IMR-90 (cell line): ENCODE measurements around the gene FGF9. TPM values are rescaled to one million over a fixed set of nuclear protein-coding genes. Genes with fewer than 3 reads are reported as not detected.
A peak's percentile ranks its signal among the peaks of the same experiment; 100 is the strongest.

Source experiments
- ATAC-seq: fragments of 200-7000 bp; cut with Tn5 transposase; 2 replicates; pipeline ENCODE4 v1.9.1; 2020; ENCODE audit warnings: low read depth, mild to moderate bottlenecking, moderate library complexity
- Bru-seq: library from RNA; stranded (reverse); fragments of 400-500 nt; gene quantifications from one replicate; lab custom pipeline; 2021; lab: Mats Ljungman, UMichigan
- BruChase-seq, 2 experiments: library from RNA; stranded (reverse); fragments of 400-500 nt; gene quantifications; one replicate each; lab custom pipeline; 2021; lab: Mats Ljungman, UMichigan
- BruUV-seq: library from RNA; stranded (reverse); fragments of 400-500 nt; replicated peaks from 2 replicates; lab custom pipeline; 2021; lab: Mats Ljungman, UMichigan
- CTCF ChIA-PET: fragments of 300-600 bp; formaldehyde crosslinking; extraction: SDS; loops from one replicate; lab custom pipeline; 2021; ENCODE audit warnings: antibody characterized with exemption; lab: Yijun Ruan, JAX
- POLR2A ChIA-PET: fragments of 300-600 bp; sonication (Branson Sonifier 250); formaldehyde crosslinking; loops from one replicate; lab custom pipeline; 2022; ENCODE audit warnings: antibody characterized with exemption; ENCODE audit not compliant: unreplicated experiment; lab: Charles Lee
- DNase-seq: peaks from one replicate; pipeline ENCODE4 v3.0.0; 2013
- H2AFZ ChIP-seq: replicated peaks from 2 replicates; pipeline ENCODE3; 2013; ENCODE audit warnings: low read length, mild to moderate bottlenecking; ENCODE audit not compliant: poor library complexity
- H2AK5ac ChIP-seq: 2 replicates; pipeline ENCODE4 v1.6.1; 2013; ENCODE audit warnings: low read depth, low read length, inconsistent platforms
- H2AK9ac ChIP-seq: replicated peaks from 2 replicates; pipeline ENCODE3; 2013; ENCODE audit warnings: mild to moderate bottlenecking, low read depth, low read length, moderate library complexity; ENCODE audit not compliant: poor library complexity
- H2BK120ac ChIP-seq: 2 replicates; pipeline ENCODE4 v1.6.1; 2013; ENCODE audit warnings: low read depth, low read length, inconsistent platforms
- H2BK15ac ChIP-seq: 3 replicates; pipeline ENCODE4 v1.6.1; 2013; ENCODE audit warnings: low read depth, low read length, inconsistent platforms
- H2BK20ac ChIP-seq: 2 replicates; pipeline ENCODE4 v1.6.1; 2013; ENCODE audit warnings: low read depth, mild to moderate bottlenecking, inconsistent platforms, low read length, moderate library complexity
- H2BK5ac ChIP-seq: 2 replicates; pipeline ENCODE4 v1.6.1; 2013; ENCODE audit warnings: mild to moderate bottlenecking, low read depth, low read length, inconsistent platforms; ENCODE audit not compliant: poor library complexity, severe bottlenecking
- H3K14ac ChIP-seq: replicated peaks from 2 replicates; pipeline ENCODE4 v1.6.1; 2013; ENCODE audit warnings: low read depth, low read length, inconsistent platforms
- H3K18ac ChIP-seq: 2 replicates; pipeline ENCODE4 v1.6.1; 2013; ENCODE audit warnings: low read depth, low read length, control low read depth
- H3K23ac ChIP-seq: 2 replicates; pipeline ENCODE4 v1.6.1; 2013; ENCODE audit warnings: low read depth, low read length, inconsistent platforms
- H3K27ac ChIP-seq: 2 replicates; pipeline ENCODE4 v1.5.1; 2013; ENCODE audit warnings: mild to moderate bottlenecking, control low read depth, low read length; ENCODE audit not compliant: insufficient read depth
- H3K27me3 ChIP-seq: 2 replicates; pipeline ENCODE4 v1.6.1; 2013; ENCODE audit warnings: low read length; ENCODE audit not compliant: control insufficient read depth, insufficient read depth
- H3K36me3 ChIP-seq: 2 replicates; pipeline ENCODE4 v1.6.1; 2013; ENCODE audit warnings: low read length, mixed read lengths; ENCODE audit not compliant: control insufficient read depth, insufficient read depth
- H3K4ac ChIP-seq: 2 replicates; pipeline ENCODE4 v1.6.1; 2013; ENCODE audit warnings: low read depth, low read length, inconsistent platforms
- H3K4me1 ChIP-seq: 2 replicates; pipeline ENCODE4 v1.6.1; 2013; ENCODE audit warnings: low read length, mixed read lengths; ENCODE audit not compliant: control insufficient read depth, insufficient read depth
- H3K4me2 ChIP-seq: 2 replicates; pipeline ENCODE4 v1.6.1; 2013; ENCODE audit warnings: low read depth, mild to moderate bottlenecking, control low read depth, low read length, moderate library complexity
- H3K4me3 ChIP-seq: 2 replicates; pipeline ENCODE4 v1.5.1; 2013; ENCODE audit warnings: low read depth, mild to moderate bottlenecking, control low read depth, low read length, moderate library complexity; ENCODE audit not compliant: insufficient read depth
- H3K56ac ChIP-seq: 2 replicates; pipeline ENCODE4 v1.6.1; 2013; ENCODE audit warnings: low read length, inconsistent platforms; ENCODE audit not compliant: insufficient read depth; ENCODE audit errors: extremely low read depth
- H3K79me1 ChIP-seq, 2 experiments: 2 replicates each; pipeline ENCODE4 v1.6.1; 2013; ENCODE audit warnings: low read length in 2 of 2, inconsistent platforms in 1 of 2, low read depth in 1 of 2
- H3K9ac ChIP-seq: 2 replicates; pipeline ENCODE4 v1.6.1; 2013; ENCODE audit warnings: low read depth, low read length, control low read depth
- H3K9me1 ChIP-seq: 2 replicates; pipeline ENCODE4 v1.6.1; 2013; ENCODE audit warnings: low read length, inconsistent platforms; ENCODE audit not compliant: insufficient read depth
- H3K9me3 ChIP-seq: 2 replicates; pipeline ENCODE4 v1.6.1; 2013; ENCODE audit warnings: low read length; ENCODE audit not compliant: control insufficient read depth, insufficient read depth
- H4K20me1 ChIP-seq: 2 replicates; pipeline ENCODE4 v1.6.1; 2013; ENCODE audit warnings: low read length, inconsistent platforms; ENCODE audit not compliant: insufficient read depth
- H4K5ac ChIP-seq: 2 replicates; pipeline ENCODE4 v1.6.1; 2013; ENCODE audit warnings: mild to moderate bottlenecking, low read depth, low read length, control low read depth
- H4K8ac ChIP-seq, 2 experiments: 2 replicates each; pipeline ENCODE4 v1.6.1; 2013; ENCODE audit warnings: low read depth in 2 of 2, low read length in 2 of 2, control low read depth in 1 of 2, inconsistent platforms in 1 of 2
- H4K91ac ChIP-seq: 2 replicates; pipeline ENCODE4 v1.6.1; 2013; ENCODE audit warnings: low read depth, low read length, inconsistent platforms; ENCODE audit not compliant: insufficient read depth
- BHLHE40 ChIP-seq: fragments of 150-350 bp; IDR thresholded peaks from 2 replicates; pipeline ENCODE4 v1.6.1; 2016; ENCODE audit warnings: mild to moderate bottlenecking, low read depth, low read length
- CEBPB ChIP-seq: IDR thresholded peaks from 2 replicates; pipeline ENCODE4 v1.6.1; 2012; ENCODE audit warnings: low read depth, low read length, improper control_type of control experiment
- CHD1 ChIP-seq: IDR thresholded peaks from 2 replicates; pipeline ENCODE4 v1.6.1; 2012; ENCODE audit warnings: low read depth, low read length, improper control_type of control experiment
- CTCF ChIP-seq: conservative IDR thresholded peaks from 2 replicates; pipeline ENCODE4 v1.5.1; 2012; ENCODE audit warnings: mild to moderate bottlenecking, low read depth, low read length, improper control_type of control experiment
- MAZ ChIP-seq: IDR thresholded peaks from 2 replicates; pipeline ENCODE4 v1.6.1; 2012; ENCODE audit warnings: low read depth, mild to moderate bottlenecking, low read length, improper control_type of control experiment, moderate library complexity, borderline replicate concordance
- RCOR1 ChIP-seq: IDR thresholded peaks from 2 replicates; pipeline ENCODE4 v1.6.1; 2012; ENCODE audit warnings: mild to moderate bottlenecking, low read length, improper control_type of control experiment; ENCODE audit not compliant: insufficient replicate concordance
- WGBS, 2 experiments: methylation state at CpG; one replicate each; pipeline versions ENCODE4 v1.1.5 to v1.1.7; 2013; ENCODE audit warnings: missing lambda C conversion rate in 2 of 2; ENCODE audit not compliant: insufficient read length in 1 of 2; ENCODE audit errors: extremely low coverage in 2 of 2; 5-methylcytosine and 5-hydroxymethylcytosine counted together
- dilution Hi-C: fragments of 300-500 bp; cut with HindIII; formaldehyde crosslinking; loops from one replicate; pipeline ENCODE4 v1.14.3; 2018; ENCODE audit warnings: low sequenced_read_pairs; ENCODE audit not compliant: unreplicated experiment
- in situ Hi-C: fragments of 300-500 bp; cut with MboI; formaldehyde crosslinking; loops from 3 replicates; pipeline ENCODE4 v1.14.3; 2019; ENCODE audit warnings: low sequenced_read_pairs, inconsistent platforms, mixed read lengths
- intact Hi-C: fragments of 100-400 bp; cut with micrococcal nuclease; formaldehyde crosslinking; loops from 2 replicates; pipeline ENCODE4 v1.10.0; 2022
- long read RNA-seq: library from polyadenylated mRNA; unstranded; transcript quantifications from one replicate; pipeline ENCODE4 v2.0.0, GENCODE V29; 2021; ENCODE audit not compliant: unreplicated experiment
- polyA plus RNA-seq, 3 experiments: library from polyadenylated mRNA; depleted of rRNA; stranded (reverse); fragments of >200 nt; gene quantifications; 2 replicates each; pipeline ENCODE4 v1.2.3, GENCODE V29; 2012; ENCODE audit warnings: low replicate concordance in 1 of 3
- total RNA-seq: library from RNA; depleted of rRNA; stranded (reverse); fragments of >200 nt; gene quantifications from 2 replicates; pipeline ENCODE4 v1.2.3, GENCODE V29; 2012; rRNA removed

The FGF9 gene
- total RNA-seq, result under 0.01 TPM in 2 replicates
- 0.03 and 0.05 TPM in 2 replicates for polyA plus RNA-seq (2012; rRNA removed)
- 0.01 TPM in 1 of 2 replicates, not detected in the other for polyA plus RNA-seq (2012; cell fraction: cytosol; rRNA removed)
- polyA plus RNA-seq (2012; cell fraction: nucleus; rRNA removed; ENCODE audit: low replicate concordance), result 0.07 and 0.39 TPM in 2 replicates
- Bru-seq, nascent RNA, result percentile 51 among the genes with signal in this experiment
- BruChase-seq, experiment 1, labeled RNA remaining after a 6-hour chase, result percentile 50 among the genes with signal in this experiment
- BruChase-seq, experiment 2, labeled RNA remaining after a 2-hour chase, result percentile 46 among the genes with signal in this experiment
- long read RNA-seq, full-length matches to known transcripts, result 9 of 10 reads
- long read RNA-seq, partial matches to known transcripts, result 0 of 10 reads
- long read RNA-seq, other reads (novel, unspliced or antisense), result 1 of 10 reads

DNA sequence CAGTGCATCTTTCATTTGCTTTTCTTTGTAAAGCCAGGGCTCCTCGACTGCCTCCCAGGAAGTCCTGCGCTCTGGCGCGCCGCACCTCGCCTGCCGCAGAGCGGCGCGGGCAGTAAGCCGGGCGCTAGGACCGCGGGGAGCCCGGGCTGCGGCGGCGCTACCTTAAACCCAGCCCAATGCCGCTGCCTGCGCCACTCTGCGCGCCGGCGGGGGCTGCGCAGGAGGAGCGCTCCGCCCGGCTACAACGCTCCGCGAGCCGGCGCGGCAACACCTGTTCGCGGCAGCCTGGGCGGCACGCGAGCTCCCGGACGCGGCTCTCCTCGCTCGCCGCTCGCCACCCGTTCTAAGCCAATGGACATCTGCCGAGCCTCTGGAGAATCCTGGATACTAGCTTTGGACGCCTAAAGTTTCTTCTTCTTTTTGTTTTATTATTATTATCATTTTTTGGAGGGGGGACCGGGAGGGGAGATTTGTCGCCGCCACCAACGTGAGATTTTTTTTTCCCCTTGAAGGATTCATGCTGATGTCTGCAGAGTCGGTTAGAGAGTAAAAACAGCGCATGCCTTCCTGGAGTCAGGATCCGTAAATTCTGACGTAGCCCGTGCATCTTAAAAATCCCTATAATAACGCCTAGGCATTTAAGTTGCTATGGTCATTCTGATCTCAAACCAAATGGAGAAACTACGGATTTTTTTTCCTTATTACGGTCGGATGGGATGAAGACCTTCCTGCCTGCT is at the start of gene FGF9:
Gene FGF9, plus strand, starts transcription at position 191 of the 737 bp plus-strand sequence. CDS start 840 bp downstream, outside the sequence.
- H3K27me3 ChIP-seq, result peaks cover 34% of the 10 kb centered on the region
- dilution Hi-C loops, result no loop called here

More for the DNA sequence above, at the start of gene FGF9:
- Histone ChIP-seq H3K18ac (no peak within 1 kb of the TSS), H3K27ac (peak within 1 kb of the TSS; percentile 31), H2BK120ac (peak within 1 kb of the TSS; percentile 81), H3K9ac (peak within 1 kb of the TSS; percentile 50), H2AK5ac (no peak within 1 kb of the TSS), H3K56ac (peak within 1 kb of the TSS; percentile 24; the same call in 1 of the 2 replicates), H3K9me1 (no peaks in the 10 kb centered on the region), H3K23ac (peak within 1 kb of the TSS; percentile 63), H2BK5ac (no peak within 1 kb of the TSS), H4K8ac (peak within 1 kb of the TSS in 1 of 2 experiments; percentile 27; a peak in 1 of 4 replicates), H3K79me1 (no peaks in the 10 kb centered on the region), H4K5ac (no peak within 1 kb of the TSS), H3K36me3 (no peaks in the 10 kb centered on the region), H2AK9ac (no peak within 1 kb of the TSS), H3K4me3 (peak within 1 kb of the TSS; percentile 61), H3K9me3 (no peaks in the 10 kb centered on the region), H4K91ac (peak within 1 kb of the TSS; percentile 43), H4K20me1 (no peaks in the 10 kb centered on the region), H3K4ac (peak within 1 kb of the TSS; percentile 74), H3K4me2 (peak within 1 kb of the TSS; percentile 90), H2AFZ (peak within 1 kb of the TSS; percentile 92), H3K4me1 (peaks cover 9% of the 10 kb centered on the region), H2BK15ac (peak within 1 kb of the TSS; percentile 13; the same call in 1 of the 3 replicates), H3K14ac (peak within 1 kb of the TSS; percentile 74; the same call in 1 of the 2 replicates), H2BK20ac (no peak within 1 kb of the TSS)
- in situ Hi-C loops (no loop called here), intact Hi-C loops (loop anchor here (2.0 to 10.0 kb wide), 7 partner anchors 34 to 608 kb away; no protein-coding TSS in a partner anchor)
- ChIA-PET POLR2A (no interaction called here), CTCF (interaction anchor here (1.5 kb wide), 1 partner anchor 214 kb away, joined by 3 read pairs; no protein-coding TSS in a partner anchor)
- ATAC-seq, result peak; percentile 68
- TSS peak; percentile 70 for BruUV-seq
- 0% methylated on average over 11 of the region's 62 CpGs; no CpG with 5 or more reads in 1 of the 2 experiments for WGBS, 2 experiments
- TF ChIP-seq BHLHE40 (peak; percentile 49; the same call in 1 of the 2 replicates), CEBPB (no peak), MAZ (peak; percentile 82; the same call in 1 of the 2 replicates), CHD1 (no peak), RCOR1 (peak; percentile 33), CTCF (peak; percentile 18; the same call in 1 of the 2 replicates)
- peak; percentile 79 for DNase-seq
